CD14-positive monocyte (primary cell): ENCODE measurements around the gene ILDR2. TPM values are rescaled to one million over a fixed set of nuclear protein-coding genes. Genes with fewer than 3 reads are reported as not detected.

Experiments
- DNase-seq, 3 donors: peaks; one replicate each; pipeline ENCODE4 v3.0.0-alpha.2; 2011 to 2022
- H2AFZ ChIP-seq: 2 replicates; pipeline ENCODE4 v1.6.0; 2012; ENCODE audit warnings: mild to moderate bottlenecking, low read depth, low read length, inconsistent platforms; ENCODE audit not compliant: insufficient read depth, poor library complexity, severe bottlenecking
- H3K27ac ChIP-seq, 2 donors: 1 replicate in 1 of 2; 2 replicates in 1 of 2; pipeline ENCODE4 v1.5.1; 2012 to 2013; ENCODE audit warnings: low read length in 2 of 2, control low read depth in 1 of 2, inconsistent platforms in 1 of 2, low read depth in 1 of 2, mild to moderate bottlenecking in 1 of 2
- H3K27me3 ChIP-seq, 2 donors: one replicate each; pipeline versions ENCODE4 v1.6.0 to v1.6.1; 2011 to 2013; ENCODE audit warnings: low read length in 2 of 2; ENCODE audit not compliant: control insufficient read depth in 2 of 2, insufficient read depth in 2 of 2
- H3K36me3 ChIP-seq, 2 donors: replicated peaks in 1 of 2; 1 replicate in 1 of 2; 2 replicates in 1 of 2; pipeline versions ENCODE4 v1.5.1 to v1.6.1; 2012 to 2013; ENCODE audit warnings: low read length in 2 of 2, control low read depth in 1 of 2, inconsistent platforms in 1 of 2, mild to moderate bottlenecking in 1 of 2; ENCODE audit not compliant: insufficient read depth in 2 of 2, control insufficient read depth in 1 of 2
- H3K4me1 ChIP-seq, 2 donors: 1 replicate in 1 of 2; 2 replicates in 1 of 2; pipeline versions ENCODE4 v1.5.1 to v1.6.1; 2012 to 2013; ENCODE audit warnings: low read length in 2 of 2, control low read depth in 1 of 2, inconsistent platforms in 1 of 2, mild to moderate bottlenecking in 1 of 2, moderate library complexity in 1 of 2; ENCODE audit not compliant: insufficient read depth in 2 of 2, control insufficient read depth in 1 of 2
- H3K4me2 ChIP-seq: replicated peaks from 2 replicates; pipeline ENCODE3; 2012; ENCODE audit warnings: low read length, moderate library complexity, mild to moderate bottlenecking; ENCODE audit not compliant: poor library complexity, severe bottlenecking; ENCODE audit errors: extremely low read depth
- H3K4me3 ChIP-seq, 3 experiments: fragments of 200-600 bp in 1 of 3; sonication (generic) in 1 of 3; replicated peaks in 1 of 3; 1 replicate in 2 of 3; 2 replicates in 1 of 3; pipeline ENCODE4 v1.5.1; 2011 to 2013; ENCODE audit warnings: low read length in 3 of 3, mild to moderate bottlenecking in 3 of 3, control low read depth in 2 of 3, low read depth in 2 of 3, inconsistent platforms in 1 of 3, moderate library complexity in 1 of 3
- H3K79me2 ChIP-seq: 2 replicates; pipeline ENCODE4 v1.6.0; 2012; ENCODE audit warnings: mild to moderate bottlenecking, control low read depth, inconsistent platforms, low read length, moderate library complexity; ENCODE audit not compliant: insufficient read depth
- H3K9ac ChIP-seq: 2 replicates; pipeline ENCODE4 v1.6.0; 2017; ENCODE audit warnings: low read length, mild to moderate bottlenecking; ENCODE audit not compliant: insufficient read depth, poor library complexity, severe bottlenecking
- H3K9me3 ChIP-seq, 2 donors: replicated peaks in 1 of 2; 1 replicate in 1 of 2; 2 replicates in 1 of 2; pipeline versions ENCODE4 v1.5.1 to v1.6.1; 2012 to 2013; ENCODE audit warnings: low read length in 2 of 2, control low read depth in 1 of 2; ENCODE audit not compliant: control insufficient read depth in 1 of 2, insufficient read depth in 1 of 2
- H4K20me1 ChIP-seq: 2 replicates; pipeline ENCODE4 v1.6.0; 2012; ENCODE audit warnings: mild to moderate bottlenecking, low read length, control low read depth, moderate library complexity; ENCODE audit not compliant: insufficient read depth
- H3K27ac Mint-ChIP-seq, 7 donors: one replicate each; pipeline ENCODE4 v1.8.0; 2020; ENCODE audit warnings: mild to moderate bottlenecking in 7 of 7, mixed read lengths in 7 of 7, moderate library complexity in 6 of 7, inconsistent platforms in 2 of 7
- H3K27me3 Mint-ChIP-seq, 3 donors: one replicate each; pipeline ENCODE4 v1.8.0; 2021 to 2022; ENCODE audit warnings: low read depth in 3 of 3, mild to moderate bottlenecking in 3 of 3, mixed read lengths in 3 of 3, moderate library complexity in 3 of 3, inconsistent platforms in 1 of 3
- H3K36me3 Mint-ChIP-seq, 2 donors: one replicate each; pipeline ENCODE4 v1.8.0; 2020; ENCODE audit warnings: mixed read lengths in 2 of 2, inconsistent platforms in 1 of 2, mild to moderate bottlenecking in 1 of 2
- H3K4me1 Mint-ChIP-seq: one replicate; pipeline ENCODE4 v1.8.0; 2020; ENCODE audit warnings: mild to moderate bottlenecking, mixed read lengths
- H3K4me3 Mint-ChIP-seq, 2 donors: one replicate each; pipeline ENCODE4 v1.8.0; 2020; ENCODE audit warnings: mild to moderate bottlenecking in 2 of 2, mixed read lengths in 2 of 2, moderate library complexity in 1 of 2
- H3K9me3 Mint-ChIP-seq, 7 donors: one replicate each; pipeline ENCODE4 v1.8.0; 2020 to 2022; ENCODE audit warnings: mixed read lengths in 7 of 7, mild to moderate bottlenecking in 6 of 7, moderate library complexity in 6 of 7, inconsistent platforms in 2 of 7
- WGBS: methylation state at CpG from one replicate; pipeline ENCODE4 v1.1.5; 2013; ENCODE audit warnings: missing lambda C conversion rate; ENCODE audit not compliant: insufficient coverage; 5-methylcytosine and 5-hydroxymethylcytosine counted together
- intact Hi-C, 2 donors: fragments of 100-400 bp; cut with micrococcal nuclease; formaldehyde crosslinking; loops; one replicate each; pipeline versions ENCODE4 v1.15.0 to v1.15.1; 2023
- polyA plus RNA-seq, 3 donors: library from polyadenylated mRNA; depleted of rRNA in 1 of 3; unstranded in 2 of 3; stranded (reverse) in 1 of 3; fragments of 300-500 nt in 2 of 3; fragments of >200 nt in 1 of 3; fragmentation: Illumina TruSeq in 2 of 3; gene quantifications; 1 replicate in 2 of 3; 2 replicates in 1 of 3; pipeline ENCODE4 v1.2.3, GENCODE V29; 2012 to 2021
- TF ChIP-seq, protein P1 (sequence below): fragments of 200-600 bp; IDR thresholded peaks from one replicate; pipeline ENCODE4 v1.8.0; 2022; ENCODE audit warnings: antibody characterized with exemption, mild to moderate bottlenecking

ILDR2 gene
- polyA plus RNA-seq, 3 donors = not detected

DNA sequence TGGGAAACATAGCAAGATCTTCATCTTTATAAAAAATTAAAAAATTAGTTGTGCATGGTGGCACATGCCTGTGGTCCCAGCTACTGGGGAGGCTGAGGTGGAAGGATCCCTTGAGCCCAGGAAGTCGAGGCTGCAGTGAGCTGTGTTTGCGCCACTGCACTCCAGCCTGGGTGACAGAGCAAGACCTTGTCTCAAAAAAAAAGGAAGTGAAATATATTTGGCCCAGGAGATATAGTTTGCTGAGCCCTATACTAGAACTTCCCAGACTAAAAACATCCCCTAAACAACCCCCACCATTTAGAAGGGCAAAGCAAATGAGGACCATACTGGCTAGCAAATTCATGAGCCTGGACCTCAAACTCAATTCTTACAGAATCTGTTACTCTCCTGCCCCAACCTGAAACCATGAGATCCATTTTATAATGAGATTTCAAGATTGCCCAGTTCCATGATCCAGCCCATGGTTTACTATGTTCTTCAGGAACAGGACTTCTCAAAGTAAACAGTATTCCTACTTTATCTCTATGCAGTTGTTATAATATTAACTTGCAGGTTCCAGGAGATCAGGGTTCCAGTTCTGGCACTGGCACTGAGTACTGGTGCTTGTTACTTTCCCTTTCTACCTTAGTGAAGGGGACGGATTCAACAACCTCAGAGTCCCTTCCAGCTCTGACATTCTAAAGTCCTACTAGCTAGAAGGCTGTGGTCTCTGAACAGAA lies 50.4 kb downstream of the ILDR2 start:
- H3K9ac ChIP-seq = no peak overlapping the region
- H3K27ac ChIP-seq = no peak overlapping the region
- no peak overlapping the region for H2AFZ ChIP-seq
- DNase-seq = peak in 2 of 3 donors; percentile 9 to 10
- peaks cover 7 to 17% of the 10 kb centered on the region in 2 donors for H3K4me1 ChIP-seq
- peaks cover 16 to 17% of the 10 kb centered on the region in 2 donors for H3K27me3 ChIP-seq
- H3K36me3 Mint-ChIP-seq = peaks cover 0 to 9% of the 10 kb centered on the region in 2 donors
- peaks cover 0 to 10% (median 2%) of the 10 kb centered on the region in 7 donors for H3K9me3 Mint-ChIP-seq
- no peak overlapping the region for H3K4me3 ChIP-seq
- H3K4me2 ChIP-seq = no peak overlapping the region
- peak overlapping the region in 1 of 7 donors; percentile 75 for H3K27ac Mint-ChIP-seq
- TF ChIP-seq, protein P1, sequence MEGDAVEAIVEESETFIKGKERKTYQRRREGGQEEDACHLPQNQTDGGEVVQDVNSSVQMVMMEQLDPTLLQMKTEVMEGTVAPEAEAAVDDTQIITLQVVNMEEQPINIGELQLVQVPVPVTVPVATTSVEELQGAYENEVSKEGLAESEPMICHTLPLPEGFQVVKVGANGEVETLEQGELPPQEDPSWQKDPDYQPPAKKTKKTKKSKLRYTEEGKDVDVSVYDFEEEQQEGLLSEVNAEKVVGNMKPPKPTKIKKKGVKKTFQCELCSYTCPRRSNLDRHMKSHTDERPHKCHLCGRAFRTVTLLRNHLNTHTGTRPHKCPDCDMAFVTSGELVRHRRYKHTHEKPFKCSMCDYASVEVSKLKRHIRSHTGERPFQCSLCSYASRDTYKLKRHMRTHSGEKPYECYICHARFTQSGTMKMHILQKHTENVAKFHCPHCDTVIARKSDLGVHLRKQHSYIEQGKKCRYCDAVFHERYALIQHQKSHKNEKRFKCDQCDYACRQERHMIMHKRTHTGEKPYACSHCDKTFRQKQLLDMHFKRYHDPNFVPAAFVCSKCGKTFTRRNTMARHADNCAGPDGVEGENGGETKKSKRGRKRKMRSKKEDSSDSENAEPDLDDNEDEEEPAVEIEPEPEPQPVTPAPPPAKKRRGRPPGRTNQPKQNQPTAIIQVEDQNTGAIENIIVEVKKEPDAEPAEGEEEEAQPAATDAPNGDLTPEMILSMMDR = no peak
- H3K27me3 Mint-ChIP-seq = peaks cover 22 to 29% (median 25%) of the 10 kb centered on the region in 3 donors
- intact Hi-C loops = no loop called here
- 56% methylated on average over 2 of the region's 3 CpGs for WGBS
- no peaks in the 10 kb centered on the region for H3K36me3 ChIP-seq
- no peaks in the 10 kb centered on the region for H3K79me2 ChIP-seq
- H3K4me3 Mint-ChIP-seq = no peak overlapping the region
- H3K9me3 ChIP-seq = peaks cover 0 to 4% of the 10 kb centered on the region in 2 donors
- H3K4me1 Mint-ChIP-seq = peaks cover 10% of the 10 kb centered on the region
- no peaks in the 10 kb centered on the region for H4K20me1 ChIP-seq

DNA sequence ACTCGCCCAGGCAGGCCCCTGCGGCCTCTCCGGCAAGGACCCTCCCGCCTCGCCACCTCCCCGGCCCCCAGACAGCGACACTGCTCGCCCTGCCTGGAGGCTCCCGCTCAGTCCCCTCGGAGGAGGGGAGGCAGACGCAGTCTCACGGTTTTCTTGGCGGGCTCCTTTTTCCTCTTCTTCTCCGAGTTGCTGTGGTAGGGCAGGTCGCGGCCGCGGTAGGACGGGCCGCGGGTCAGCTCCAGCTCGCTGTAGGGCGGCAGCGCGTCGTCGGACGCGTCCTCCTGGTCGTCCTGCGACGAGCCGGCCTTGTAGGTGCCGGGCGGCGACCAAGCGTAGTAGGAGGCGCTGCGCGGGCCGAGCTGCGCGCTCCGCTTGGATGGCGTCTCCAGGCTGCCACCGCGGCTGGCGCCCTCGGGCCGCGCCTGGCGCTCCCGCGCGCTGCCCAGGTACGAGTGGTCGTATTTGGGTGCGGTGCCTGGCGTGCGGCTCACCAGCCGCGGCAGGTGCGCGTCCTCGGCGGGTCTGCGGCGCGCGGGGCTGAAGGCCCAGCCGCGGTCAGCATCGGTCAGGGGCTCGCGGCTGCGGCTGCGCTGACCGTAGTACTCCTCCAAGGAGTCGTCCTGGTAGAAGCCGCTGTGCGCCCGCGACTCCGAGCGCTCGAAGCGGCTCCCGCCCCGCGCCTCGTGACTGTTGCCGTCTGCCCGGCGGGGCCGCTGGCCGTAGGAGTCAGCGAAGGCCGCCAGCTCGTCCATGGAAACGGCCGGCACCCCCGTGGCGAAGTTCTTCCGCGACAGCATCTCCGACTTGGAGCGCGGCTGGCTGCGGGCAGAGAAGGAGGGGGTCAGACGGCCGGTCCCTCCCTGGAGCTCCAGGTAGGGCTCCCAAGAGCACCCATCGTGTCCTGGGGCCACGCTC lies 54.5 kb downstream of the ILDR2 start:
- Mint-ChIP-seq H3K9me3 (peaks cover 0 to 12% (median 2%) of the 10 kb centered on the region in 7 donors), H3K27me3 (peaks cover 32 to 40% (median 36%) of the 10 kb centered on the region in 3 donors), H3K4me1 (peaks cover 10% of the 10 kb centered on the region), H3K36me3 (peaks cover 0 to 11% of the 10 kb centered on the region in 2 donors), H3K4me3 (peak overlapping the region; percentile 61 to 87), H3K27ac (peak overlapping the region in 1 of 7 donors; percentile 73)
- DNase-seq = no peak
- no peak overlapping the region for H3K9ac ChIP-seq
- peak overlapping the region; percentile 64 for H3K4me2 ChIP-seq
- intact Hi-C loops = no loop called here
- peak overlapping the region; percentile 62 for H2AFZ ChIP-seq
- no peaks in the 10 kb centered on the region for H3K79me2 ChIP-seq
- no peaks in the 10 kb centered on the region for H4K20me1 ChIP-seq
- H3K4me1 ChIP-seq = peaks cover 7 to 17% of the 10 kb centered on the region in 2 donors
- H3K27ac ChIP-seq = no peak overlapping the region
- TF ChIP-seq, protein P1 = no peak
- 6% methylated on average over 111 of the region's 113 CpGs for WGBS
- H3K9me3 ChIP-seq = peaks cover 0 to 4% of the 10 kb centered on the region in 2 donors
- H3K27me3 ChIP-seq = peaks cover 24 to 25% of the 10 kb centered on the region in 2 donors
- peak overlapping the region in 1 of 3 experiments; percentile 56 for H3K4me3 ChIP-seq
- no peaks in the 10 kb centered on the region for H3K36me3 ChIP-seq
